ENCODE measurements around the gene CYB561.

The CYB561 gene

DNA sequence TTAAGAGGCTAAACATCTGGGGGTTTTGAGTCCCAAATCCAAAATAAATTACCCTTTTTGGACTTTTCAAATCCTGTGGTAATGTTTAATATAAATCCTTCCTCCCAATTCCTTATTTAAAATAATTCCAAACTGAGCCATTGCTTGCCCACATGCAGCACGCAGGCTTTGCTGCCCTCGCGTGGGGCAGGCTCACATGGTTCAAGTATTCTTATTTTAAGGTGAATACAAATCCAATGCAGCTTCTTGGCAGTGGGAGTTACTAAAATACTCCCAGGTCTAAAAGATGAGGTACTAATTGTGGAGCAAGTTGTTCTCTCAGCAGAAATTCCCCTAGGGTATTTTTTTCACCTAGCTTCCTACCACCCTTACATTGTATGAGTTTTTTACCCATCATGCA, 33.0 kb downstream of the CYB561 start:
- H3K4me1 ChIP-seq (ENCODE audit: low read length) = no peaks in the 10 kb centered on the region
- H3K9ac ChIP-seq (ENCODE audit: low read length) = no peak overlapping the region
- TF ChIP-seq, protein P1, sequence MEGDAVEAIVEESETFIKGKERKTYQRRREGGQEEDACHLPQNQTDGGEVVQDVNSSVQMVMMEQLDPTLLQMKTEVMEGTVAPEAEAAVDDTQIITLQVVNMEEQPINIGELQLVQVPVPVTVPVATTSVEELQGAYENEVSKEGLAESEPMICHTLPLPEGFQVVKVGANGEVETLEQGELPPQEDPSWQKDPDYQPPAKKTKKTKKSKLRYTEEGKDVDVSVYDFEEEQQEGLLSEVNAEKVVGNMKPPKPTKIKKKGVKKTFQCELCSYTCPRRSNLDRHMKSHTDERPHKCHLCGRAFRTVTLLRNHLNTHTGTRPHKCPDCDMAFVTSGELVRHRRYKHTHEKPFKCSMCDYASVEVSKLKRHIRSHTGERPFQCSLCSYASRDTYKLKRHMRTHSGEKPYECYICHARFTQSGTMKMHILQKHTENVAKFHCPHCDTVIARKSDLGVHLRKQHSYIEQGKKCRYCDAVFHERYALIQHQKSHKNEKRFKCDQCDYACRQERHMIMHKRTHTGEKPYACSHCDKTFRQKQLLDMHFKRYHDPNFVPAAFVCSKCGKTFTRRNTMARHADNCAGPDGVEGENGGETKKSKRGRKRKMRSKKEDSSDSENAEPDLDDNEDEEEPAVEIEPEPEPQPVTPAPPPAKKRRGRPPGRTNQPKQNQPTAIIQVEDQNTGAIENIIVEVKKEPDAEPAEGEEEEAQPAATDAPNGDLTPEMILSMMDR (IDR thresholded peaks at IDR 0.05; ENCODE audit: low read depth, low read length) = peak; percentile 38
- TF ChIP-seq EZH2phosphoT487 (IDR thresholded peaks at IDR 0.05; ENCODE audit: low read depth) = no peak
- H3K4me3 ChIP-seq (ENCODE audit: low read length) = no peak overlapping the region
- no peak overlapping the region for H3K4me2 ChIP-seq (ENCODE audit: low read length)
- H3K27me3 ChIP-seq (ENCODE audit: low read depth, low read length) = peaks cover 4% of the 10 kb centered on the region; the same call in 1 of the 2 replicates
- H3K36me3 ChIP-seq (replicated peaks; ENCODE audit: low read depth, low read length) = no peaks in the 10 kb centered on the region
- no peak overlapping the region for H3K27ac ChIP-seq (ENCODE audit: low read length)
- H3K9me3 ChIP-seq (ENCODE audit: insufficient read depth, low read length) = no peaks in the 10 kb centered on the region
- no peaks in the 10 kb centered on the region for H4K20me1 ChIP-seq (ENCODE audit: insufficient read depth, low read length)
- no peaks in the 10 kb centered on the region for H3K79me2 ChIP-seq (ENCODE audit: low read length)
- no peak overlapping the region for H2AFZ ChIP-seq (ENCODE audit: low read depth, low read length)

DNA sequence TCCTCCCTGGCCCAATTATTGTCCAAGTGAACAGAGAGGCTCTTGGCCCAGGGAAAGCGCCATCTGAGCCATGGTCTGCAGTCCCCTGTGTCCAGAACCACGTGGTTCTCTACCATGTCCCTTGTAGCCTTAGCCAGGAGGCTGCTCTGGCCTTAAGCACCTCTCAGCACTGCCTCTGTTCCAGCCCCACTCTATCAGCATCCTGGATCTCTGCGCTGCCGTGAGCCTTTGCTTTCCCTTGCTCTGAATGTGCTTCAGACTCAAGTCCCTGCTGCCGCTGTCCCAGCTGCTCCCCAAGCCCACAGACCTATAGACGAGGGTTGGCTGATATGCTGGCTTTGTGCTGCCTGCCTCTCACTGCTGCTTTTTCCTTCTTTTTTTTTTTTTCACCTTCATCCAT, 33.9 kb downstream of the CYB561 start:
- no peak overlapping the region for H3K4me3 ChIP-seq (ENCODE audit: low read length)
- H4K20me1 ChIP-seq (ENCODE audit: insufficient read depth, low read length) = no peaks in the 10 kb centered on the region
- no peak overlapping the region for H3K4me2 ChIP-seq (ENCODE audit: low read length)
- no peaks in the 10 kb centered on the region for H3K9me3 ChIP-seq (ENCODE audit: insufficient read depth, low read length)
- no peak overlapping the region for H3K9ac ChIP-seq (ENCODE audit: low read length)
- no peaks in the 10 kb centered on the region for H3K36me3 ChIP-seq (replicated peaks; ENCODE audit: low read depth, low read length)
- peaks cover 4% of the 10 kb centered on the region; the same call in 1 of the 2 replicates for H3K27me3 ChIP-seq (ENCODE audit: low read depth, low read length)
- no peak for TF ChIP-seq EZH2phosphoT487 (IDR thresholded peaks at IDR 0.05; ENCODE audit: low read depth)
- TF ChIP-seq, protein P1 (IDR thresholded peaks at IDR 0.05; ENCODE audit: low read depth, low read length) = no peak
- H3K27ac ChIP-seq (ENCODE audit: low read length) = no peak overlapping the region
- no peaks in the 10 kb centered on the region for H3K4me1 ChIP-seq (ENCODE audit: low read length)
- no peaks in the 10 kb centered on the region for H3K79me2 ChIP-seq (ENCODE audit: low read length)
- H2AFZ ChIP-seq (ENCODE audit: low read depth, low read length) = no peak overlapping the region

DNA sequence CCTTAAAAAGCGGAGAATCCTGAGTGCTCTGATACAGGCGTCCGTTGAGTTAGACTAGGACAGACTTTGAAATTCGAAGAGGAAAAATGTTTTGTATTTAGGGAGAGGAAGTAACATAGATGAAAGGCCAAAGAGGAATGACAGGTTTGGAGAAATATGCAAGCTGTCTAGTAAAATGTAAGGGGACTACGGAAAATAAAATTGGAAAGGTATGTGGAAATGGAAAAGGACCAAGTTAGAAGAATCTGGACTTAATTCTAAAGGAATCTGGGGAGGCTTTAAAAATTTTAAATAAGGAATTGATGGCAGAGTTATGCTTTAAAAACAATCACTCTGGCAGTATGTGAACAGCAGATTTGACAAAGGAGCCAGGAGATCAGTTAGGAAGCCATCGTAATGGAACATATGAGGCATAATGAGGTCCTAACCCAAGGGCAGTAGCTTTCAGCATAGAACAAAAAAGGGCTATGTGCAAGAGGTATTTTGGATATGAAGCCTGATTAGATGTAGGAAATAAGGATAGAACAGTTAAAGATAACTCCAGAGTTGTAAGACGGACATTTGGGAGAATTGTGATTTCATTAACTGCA, 38.3 kb downstream of the CYB561 start:
- no peak for TF ChIP-seq EZH2phosphoT487 (IDR thresholded peaks at IDR 0.05; ENCODE audit: low read depth)
- TF ChIP-seq, protein P1 (IDR thresholded peaks at IDR 0.05; ENCODE audit: low read depth, low read length) = no peak
- no peak overlapping the region for H3K9ac ChIP-seq (ENCODE audit: low read length)
- H3K36me3 ChIP-seq (replicated peaks; ENCODE audit: low read depth, low read length) = no peaks in the 10 kb centered on the region
- H3K9me3 ChIP-seq (ENCODE audit: insufficient read depth, low read length) = no peaks in the 10 kb centered on the region
- no peaks in the 10 kb centered on the region for H3K79me2 ChIP-seq (ENCODE audit: low read length)
- peaks cover 26% of the 10 kb centered on the region for H3K4me1 ChIP-seq (ENCODE audit: low read length)
- no peak overlapping the region for H3K27ac ChIP-seq (ENCODE audit: low read length)
- H3K27me3 ChIP-seq (ENCODE audit: low read depth, low read length) = no peaks in the 10 kb centered on the region; the same call in 1 of the 2 replicates
- no peak overlapping the region for H3K4me3 ChIP-seq (ENCODE audit: low read length)
- no peaks in the 10 kb centered on the region for H4K20me1 ChIP-seq (ENCODE audit: insufficient read depth, low read length)
- H2AFZ ChIP-seq (ENCODE audit: low read depth, low read length) = no peak overlapping the region
- H3K4me2 ChIP-seq (ENCODE audit: low read length) = no peak overlapping the region

DNA sequence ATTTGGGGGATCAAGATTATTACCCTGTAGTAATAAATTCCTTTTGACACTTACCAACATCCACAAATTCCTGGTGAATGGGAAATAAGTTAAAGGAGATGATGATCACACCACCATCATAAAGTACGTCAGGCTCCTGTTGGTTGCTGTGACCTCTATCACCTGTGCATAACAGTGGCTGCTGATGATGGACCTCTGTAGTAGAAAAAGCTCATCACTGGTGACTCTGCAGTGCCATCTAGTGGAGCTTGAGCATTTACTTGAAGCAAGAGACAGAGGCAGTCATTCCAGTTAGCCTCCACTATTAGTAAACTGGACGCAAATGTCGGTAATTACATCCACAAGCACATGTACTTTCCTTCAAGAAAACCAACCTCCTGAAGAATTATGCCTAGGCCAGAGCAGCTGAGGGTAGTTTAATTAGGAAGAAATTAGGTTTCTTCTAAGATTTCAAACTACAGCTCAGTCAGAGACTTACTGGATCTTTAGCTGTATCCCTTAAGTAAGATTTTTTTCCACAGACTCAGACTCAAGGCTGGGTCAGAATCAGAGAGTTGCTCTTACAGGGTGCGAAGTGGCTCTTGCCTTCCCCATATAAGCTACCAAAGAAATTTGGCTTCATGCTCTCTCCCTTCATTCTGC, 39.3 kb downstream of the CYB561 start:
- no peak overlapping the region for H3K4me3 ChIP-seq (ENCODE audit: low read length)
- peaks cover 26% of the 10 kb centered on the region for H3K4me1 ChIP-seq (ENCODE audit: low read length)
- H3K4me2 ChIP-seq (ENCODE audit: low read length) = no peak overlapping the region
- no peak for TF ChIP-seq EZH2phosphoT487 (IDR thresholded peaks at IDR 0.05; ENCODE audit: low read depth)
- TF ChIP-seq, protein P1 (IDR thresholded peaks at IDR 0.05; ENCODE audit: low read depth, low read length) = peak; percentile 91
- no peak overlapping the region for H3K9ac ChIP-seq (ENCODE audit: low read length)
- H3K79me2 ChIP-seq (ENCODE audit: low read length) = no peaks in the 10 kb centered on the region
- no peaks in the 10 kb centered on the region; the same call in 1 of the 2 replicates for H3K27me3 ChIP-seq (ENCODE audit: low read depth, low read length)
- no peaks in the 10 kb centered on the region for H3K9me3 ChIP-seq (ENCODE audit: insufficient read depth, low read length)
- no peaks in the 10 kb centered on the region for H4K20me1 ChIP-seq (ENCODE audit: insufficient read depth, low read length)
- H3K27ac ChIP-seq (ENCODE audit: low read length) = no peak overlapping the region
- H2AFZ ChIP-seq (ENCODE audit: low read depth, low read length) = 0 out of 2 replicates have a peak overlapping the region, but pooled peaks have one; percentile 50
- H3K36me3 ChIP-seq (replicated peaks; ENCODE audit: low read depth, low read length) = no peaks in the 10 kb centered on the region

Measured in OCI-LY3 (cell line).